ENCODE measurements around the gene CORO6. TPM values are rescaled to one million over a fixed set of nuclear protein-coding genes. Genes with fewer than 3 reads are reported as not detected.

The CORO6 gene
- total RNA-seq, 1 experiment from 2014 or later, result 35.0 TPM

DNA sequence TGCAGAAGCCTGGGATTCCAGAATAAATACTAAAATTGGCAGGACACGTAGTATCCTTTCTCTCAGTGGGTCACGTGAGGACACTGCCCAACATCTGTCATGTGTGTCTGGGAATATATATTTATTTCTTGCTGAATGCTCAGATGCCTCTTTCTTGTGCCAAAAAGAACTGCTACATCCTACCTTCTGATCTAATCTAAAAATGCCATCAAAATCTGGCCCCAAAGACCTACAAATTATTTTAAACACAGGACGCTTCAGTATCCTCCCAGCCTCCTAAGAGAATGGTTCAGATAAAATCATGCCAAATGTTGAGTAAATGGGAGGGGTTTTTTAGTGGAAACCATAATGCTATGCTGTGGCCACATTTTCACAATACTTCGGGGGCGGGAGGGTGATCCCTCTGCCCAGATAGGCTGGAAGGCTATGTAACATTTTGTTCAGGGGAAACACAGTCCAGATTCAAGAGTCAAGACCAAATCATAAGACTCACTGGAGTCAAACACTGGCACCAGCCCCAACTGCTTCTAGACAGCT lies 22.9 kb upstream of the CORO6 start:
- no peaks in the 10 kb centered on the region for H3K27me3 ChIP-seq (ENCODE audit: insufficient read depth, low read depth)

DNA sequence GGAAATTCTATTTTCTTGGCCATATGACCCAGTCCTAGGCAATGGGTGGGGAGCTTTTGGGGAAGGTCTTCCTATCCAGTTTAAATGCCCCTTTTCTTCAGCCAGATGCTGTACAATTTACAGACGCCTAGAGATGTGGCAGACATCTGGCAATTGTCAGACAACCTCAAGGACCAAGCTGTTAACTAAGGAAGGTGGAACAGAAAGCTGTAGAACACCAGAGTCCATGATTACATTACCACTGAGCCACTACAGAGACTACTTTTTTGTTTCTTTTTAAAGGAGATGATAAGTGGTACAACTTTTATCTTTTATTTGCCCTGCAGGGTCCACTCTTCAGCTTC lies 21.1 kb upstream of the CORO6 start:
- ChIA-PET POLR2A (ENCODE audit: unreplicated experiment) (no interaction called here), CTCF (interaction anchor here (0.6 to 0.7 kb wide), 2 partner anchors 22 to 506 kb away, joined by 5 read pairs; no protein-coding TSS in a partner anchor)
- Histone ChIP-seq H3K4me1 (replicated peaks; ENCODE audit: insufficient read depth) (peaks cover 40% of the 10 kb centered on the region), H2AFZ (no peak overlapping the region), H3K9me2 (ENCODE audit: insufficient read depth) (no peaks in the 10 kb centered on the region), H3K36me3 (ENCODE audit: low read depth) (no peaks in the 10 kb centered on the region), H3K9me3 (ENCODE audit: insufficient read depth, low read depth) (no peaks in the 10 kb centered on the region), H3K27me3 (ENCODE audit: insufficient read depth, low read depth) (no peaks in the 10 kb centered on the region), H3K4me2 (no peak overlapping the region), H3K79me2 (ENCODE audit: low read depth) (no peaks in the 10 kb centered on the region), H3K4me3 (no peak overlapping the region), H3F3A (ENCODE audit: insufficient read depth, low read depth) (peaks cover 19% of the 10 kb centered on the region), H3K27ac (no peak overlapping the region), H4K20me1 (ENCODE audit: insufficient read depth) (no peaks in the 10 kb centered on the region)
- TF ChIP-seq, protein P1, sequence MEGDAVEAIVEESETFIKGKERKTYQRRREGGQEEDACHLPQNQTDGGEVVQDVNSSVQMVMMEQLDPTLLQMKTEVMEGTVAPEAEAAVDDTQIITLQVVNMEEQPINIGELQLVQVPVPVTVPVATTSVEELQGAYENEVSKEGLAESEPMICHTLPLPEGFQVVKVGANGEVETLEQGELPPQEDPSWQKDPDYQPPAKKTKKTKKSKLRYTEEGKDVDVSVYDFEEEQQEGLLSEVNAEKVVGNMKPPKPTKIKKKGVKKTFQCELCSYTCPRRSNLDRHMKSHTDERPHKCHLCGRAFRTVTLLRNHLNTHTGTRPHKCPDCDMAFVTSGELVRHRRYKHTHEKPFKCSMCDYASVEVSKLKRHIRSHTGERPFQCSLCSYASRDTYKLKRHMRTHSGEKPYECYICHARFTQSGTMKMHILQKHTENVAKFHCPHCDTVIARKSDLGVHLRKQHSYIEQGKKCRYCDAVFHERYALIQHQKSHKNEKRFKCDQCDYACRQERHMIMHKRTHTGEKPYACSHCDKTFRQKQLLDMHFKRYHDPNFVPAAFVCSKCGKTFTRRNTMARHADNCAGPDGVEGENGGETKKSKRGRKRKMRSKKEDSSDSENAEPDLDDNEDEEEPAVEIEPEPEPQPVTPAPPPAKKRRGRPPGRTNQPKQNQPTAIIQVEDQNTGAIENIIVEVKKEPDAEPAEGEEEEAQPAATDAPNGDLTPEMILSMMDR (conservative IDR thresholded peaks at IDR 0.05), result no peak
- no TSS peak for BruUV-seq (replicated peaks)
- intact Hi-C loops (cut with micrococcal nuclease; ENCODE audit: unreplicated experiment), result no loop called here
- DNase-seq, result no peak

More for the DNA sequence above, 22.9 kb upstream of the CORO6 start:
- no peak overlapping the region for H3K4me2 ChIP-seq
- intact Hi-C loops (cut with micrococcal nuclease; ENCODE audit: unreplicated experiment), result no loop called here
- H3K4me1 ChIP-seq (replicated peaks; ENCODE audit: insufficient read depth), result peaks cover 26% of the 10 kb centered on the region
- H3K9me2 ChIP-seq (ENCODE audit: insufficient read depth), result no peaks in the 10 kb centered on the region
- no peaks in the 10 kb centered on the region for H3K36me3 ChIP-seq (ENCODE audit: low read depth)
- no peak overlapping the region for H2AFZ ChIP-seq
- ChIA-PET POLR2A (ENCODE audit: unreplicated experiment) (no interaction called here), CTCF (no interaction called here)
- no peak for DNase-seq
- no peak overlapping the region for H3K27ac ChIP-seq
- H4K20me1 ChIP-seq (ENCODE audit: insufficient read depth), result no peaks in the 10 kb centered on the region
- H3K9me3 ChIP-seq (ENCODE audit: insufficient read depth, low read depth), result no peaks in the 10 kb centered on the region
- TF ChIP-seq, protein P1 (conservative IDR thresholded peaks at IDR 0.05), result no peak
- TF ChIP-seq EZH2 (IDR thresholded peaks at IDR 0.05; ENCODE audit: low read depth), result no peak
- no TSS peak for BruUV-seq (replicated peaks)
- H3K4me3 ChIP-seq, result no peak overlapping the region
- H3F3A ChIP-seq (ENCODE audit: insufficient read depth, low read depth), result 0 out of 2 replicates have a peak, but pooled peaks cover 8% of the 10 kb centered on the region
- no peaks in the 10 kb centered on the region for H3K79me2 ChIP-seq (ENCODE audit: low read depth)

DNA sequence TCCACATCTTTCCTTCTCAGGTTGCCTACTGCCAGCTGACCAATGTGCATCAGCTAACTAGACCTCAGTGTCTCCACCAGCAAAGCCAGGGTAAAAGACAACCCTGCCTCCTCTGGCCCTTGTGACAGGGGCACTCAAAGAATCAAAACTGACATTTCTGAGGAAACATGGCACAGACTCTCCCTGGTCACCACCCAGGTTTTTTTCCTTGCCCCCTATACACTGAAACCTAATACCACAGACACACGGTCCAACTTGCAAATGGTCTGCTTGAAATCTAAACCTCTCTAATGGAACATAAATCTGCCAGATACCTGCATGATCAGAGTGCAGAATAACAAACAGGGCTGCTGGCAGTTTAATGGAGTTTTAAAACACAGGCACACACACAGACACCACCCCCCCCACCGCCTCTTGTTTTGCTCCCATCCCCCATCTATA lies 19.5 kb upstream of the CORO6 start:
- Histone ChIP-seq H3K27ac (no peak overlapping the region), H3K4me1 (replicated peaks; ENCODE audit: insufficient read depth) (peaks cover 44% of the 10 kb centered on the region), H3K79me2 (ENCODE audit: low read depth) (no peaks in the 10 kb centered on the region), H3K36me3 (ENCODE audit: low read depth) (no peaks in the 10 kb centered on the region), H3K9me3 (ENCODE audit: insufficient read depth, low read depth) (no peaks in the 10 kb centered on the region), H4K20me1 (ENCODE audit: insufficient read depth) (no peaks in the 10 kb centered on the region), H3F3A (ENCODE audit: insufficient read depth, low read depth) (peaks cover 26% of the 10 kb centered on the region), H3K27me3 (ENCODE audit: insufficient read depth, low read depth) (no peaks in the 10 kb centered on the region), H3K4me2 (no peak overlapping the region), H3K4me3 (no peak overlapping the region), H3K9me2 (ENCODE audit: insufficient read depth) (no peaks in the 10 kb centered on the region), H2AFZ (no peak overlapping the region)
- ChIA-PET CTCF (interaction anchor here (0.6 to 0.7 kb wide), 2 partner anchors 22 to 349 kb away, joined by 8 to 12 read pairs; no protein-coding TSS in a partner anchor), POLR2A (ENCODE audit: unreplicated experiment) (interaction anchor here (0.7 kb wide), 1 partner anchor 499 kb away, joined by 7 read pairs; no protein-coding TSS in a partner anchor)
- TF ChIP-seq EZH2 (IDR thresholded peaks at IDR 0.05; ENCODE audit: low read depth), result no peak
- TF ChIP-seq, protein P1 (conservative IDR thresholded peaks at IDR 0.05), result no peak
- no peak for DNase-seq
- no TSS peak for BruUV-seq (replicated peaks)
- intact Hi-C loops (cut with micrococcal nuclease; ENCODE audit: unreplicated experiment), result no loop called here
